Stimulated activated memory B cell treated with anti-CD40 and anti-IgM and Interleukin-4, amounts not matched to agents 10 μg/mL and 1 μg/mL and 100 μg/mL, for 72 hours (primary cell): ENCODE results near the gene ZC3H14.
A peak's percentile ranks its signal among the peaks of the same experiment; 100 is the strongest.
"Not testable (repeated sequence)": the region's sequence is repeated elsewhere in the genome, so short reads cannot be mapped to it uniquely, and the experiment has no call there.

Experiments used
- ATAC-seq: fragments of 150-1000 bp; cut with Tn5 transposase; 2 replicates; pipeline ENCODE4 v1.10.0; 2021
- H3K27ac Mint-ChIP-seq: one replicate; pipeline ENCODE4 v1.8.0; 2022; ENCODE audit warnings: mild to moderate bottlenecking, mixed read lengths
- H3K27me3 Mint-ChIP-seq: one replicate; pipeline ENCODE4 v1.8.0; 2022; ENCODE audit warnings: mixed read lengths
- H3K36me3 Mint-ChIP-seq: one replicate; pipeline ENCODE4 v1.8.0; 2022; ENCODE audit warnings: mixed read lengths
- H3K4me1 Mint-ChIP-seq: one replicate; pipeline ENCODE4 v1.8.0; 2022; ENCODE audit warnings: mixed read lengths
- H3K4me3 Mint-ChIP-seq: one replicate; pipeline ENCODE4 v1.8.0; 2022; ENCODE audit warnings: mild to moderate bottlenecking, moderate library complexity, mixed read lengths
- H3K9me3 Mint-ChIP-seq: one replicate; pipeline ENCODE4 v1.8.0; 2022; ENCODE audit warnings: mixed read lengths

The ZC3H14 gene, protein sequence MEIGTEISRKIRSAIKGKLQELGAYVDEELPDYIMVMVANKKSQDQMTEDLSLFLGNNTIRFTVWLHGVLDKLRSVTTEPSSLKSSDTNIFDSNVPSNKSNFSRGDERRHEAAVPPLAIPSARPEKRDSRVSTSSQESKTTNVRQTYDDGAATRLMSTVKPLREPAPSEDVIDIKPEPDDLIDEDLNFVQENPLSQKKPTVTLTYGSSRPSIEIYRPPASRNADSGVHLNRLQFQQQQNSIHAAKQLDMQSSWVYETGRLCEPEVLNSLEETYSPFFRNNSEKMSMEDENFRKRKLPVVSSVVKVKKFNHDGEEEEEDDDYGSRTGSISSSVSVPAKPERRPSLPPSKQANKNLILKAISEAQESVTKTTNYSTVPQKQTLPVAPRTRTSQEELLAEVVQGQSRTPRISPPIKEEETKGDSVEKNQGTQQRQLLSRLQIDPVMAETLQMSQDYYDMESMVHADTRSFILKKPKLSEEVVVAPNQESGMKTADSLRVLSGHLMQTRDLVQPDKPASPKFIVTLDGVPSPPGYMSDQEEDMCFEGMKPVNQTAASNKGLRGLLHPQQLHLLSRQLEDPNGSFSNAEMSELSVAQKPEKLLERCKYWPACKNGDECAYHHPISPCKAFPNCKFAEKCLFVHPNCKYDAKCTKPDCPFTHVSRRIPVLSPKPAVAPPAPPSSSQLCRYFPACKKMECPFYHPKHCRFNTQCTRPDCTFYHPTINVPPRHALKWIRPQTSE

DNA sequence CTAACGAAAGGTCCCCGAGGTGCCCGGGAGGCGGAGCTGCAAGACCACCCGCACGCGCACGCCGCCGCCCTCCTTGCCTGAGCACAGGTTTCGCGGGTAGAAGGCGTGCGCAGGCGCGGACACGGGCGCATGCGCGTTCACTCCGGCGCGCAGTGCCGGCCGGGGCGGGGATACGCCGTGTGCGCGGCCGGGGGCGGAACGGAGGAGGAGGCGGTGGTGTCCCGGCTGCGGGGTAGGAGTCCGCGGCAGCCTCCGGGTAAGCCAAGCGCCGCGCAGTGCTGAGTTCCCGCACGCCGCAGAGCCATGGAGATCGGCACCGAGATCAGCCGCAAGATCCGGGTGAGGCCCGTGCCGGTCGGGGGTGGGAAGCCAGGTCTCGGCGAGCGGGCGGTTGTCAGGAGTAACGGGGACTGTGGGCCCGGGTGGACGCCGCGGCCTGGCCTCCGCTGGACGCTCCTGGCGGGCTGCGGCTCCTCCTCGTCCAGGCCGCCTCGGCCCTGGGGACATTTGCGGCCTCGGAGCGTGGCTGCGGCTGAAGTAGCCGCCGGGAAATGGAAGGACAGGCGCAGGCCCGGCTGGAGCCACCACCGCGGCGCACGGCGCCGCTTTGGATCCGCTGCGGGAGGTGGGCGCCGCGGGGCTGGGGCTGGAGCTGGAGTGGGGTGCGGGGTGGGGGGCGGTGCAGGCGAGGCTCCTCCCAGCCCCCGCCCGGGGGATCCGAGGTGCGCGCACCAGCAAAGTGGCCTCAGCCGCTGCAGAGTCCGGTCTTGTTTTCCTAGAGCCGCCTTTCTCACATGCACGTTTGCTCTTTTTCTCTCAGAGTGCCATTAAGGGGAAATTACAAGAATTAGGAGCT is at the start of gene ZC3H14:
Gene ZC3H14 (plus strand): TSS at position 207 of the 856 bp plus-strand sequence. CDS start 97 bp downstream, at position 304.
- H3K27ac Mint-ChIP-seq = peak within 1 kb of the TSS; percentile 92
- H3K4me3 Mint-ChIP-seq = peak within 1 kb of the TSS; percentile 94
- H3K9me3 Mint-ChIP-seq = peaks cover under 1% of the 10 kb centered on the region
- peaks cover 4% of the 10 kb centered on the region for H3K36me3 Mint-ChIP-seq
- peak; percentile 98 for ATAC-seq
- H3K27me3 Mint-ChIP-seq = no peaks in the 10 kb centered on the region
- H3K4me1 Mint-ChIP-seq = peaks cover 21% of the 10 kb centered on the region

DNA sequence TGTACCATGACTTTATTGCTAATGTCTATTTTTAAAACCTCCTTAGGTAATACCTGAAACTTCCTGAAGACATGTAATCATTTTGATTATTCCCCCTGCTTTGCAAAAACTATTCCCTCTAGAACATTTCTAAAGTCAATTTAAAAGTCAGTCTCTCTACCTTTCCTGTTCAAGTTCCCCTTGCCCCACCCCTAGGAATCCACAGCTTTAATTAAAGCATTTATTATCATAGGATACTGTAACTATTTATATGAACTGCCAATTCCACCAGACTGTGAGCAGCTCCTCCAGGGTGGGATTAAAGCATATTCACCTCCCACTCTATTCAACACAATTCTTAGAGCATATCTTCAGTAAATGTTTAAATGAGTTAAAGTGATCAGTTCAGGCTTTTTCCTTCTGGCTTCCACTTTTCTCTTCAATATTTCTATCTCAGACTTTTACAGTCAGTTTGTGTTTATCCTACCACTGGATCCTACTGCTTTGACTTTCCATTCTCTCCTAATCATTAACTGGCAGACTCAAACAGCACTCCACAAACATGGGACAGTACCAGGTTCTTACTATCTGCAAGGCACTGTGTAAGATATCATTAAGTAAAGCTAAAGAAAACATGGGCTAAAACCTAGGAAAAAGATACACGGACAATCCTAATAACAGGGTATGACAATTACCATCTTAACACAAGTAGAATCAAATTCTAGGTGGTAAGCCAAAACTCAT is 47.2 kb upstream of the ZC3H14 start:
- no peaks in the 10 kb centered on the region for H3K9me3 Mint-ChIP-seq
- H3K4me1 Mint-ChIP-seq = no peaks in the 10 kb centered on the region
- H3K27me3 Mint-ChIP-seq = peaks cover 27% of the 10 kb centered on the region
- no peak for ATAC-seq
- no peak overlapping the region for H3K4me3 Mint-ChIP-seq
- no peak overlapping the region for H3K27ac Mint-ChIP-seq
- no peaks in the 10 kb centered on the region for H3K36me3 Mint-ChIP-seq

DNA sequence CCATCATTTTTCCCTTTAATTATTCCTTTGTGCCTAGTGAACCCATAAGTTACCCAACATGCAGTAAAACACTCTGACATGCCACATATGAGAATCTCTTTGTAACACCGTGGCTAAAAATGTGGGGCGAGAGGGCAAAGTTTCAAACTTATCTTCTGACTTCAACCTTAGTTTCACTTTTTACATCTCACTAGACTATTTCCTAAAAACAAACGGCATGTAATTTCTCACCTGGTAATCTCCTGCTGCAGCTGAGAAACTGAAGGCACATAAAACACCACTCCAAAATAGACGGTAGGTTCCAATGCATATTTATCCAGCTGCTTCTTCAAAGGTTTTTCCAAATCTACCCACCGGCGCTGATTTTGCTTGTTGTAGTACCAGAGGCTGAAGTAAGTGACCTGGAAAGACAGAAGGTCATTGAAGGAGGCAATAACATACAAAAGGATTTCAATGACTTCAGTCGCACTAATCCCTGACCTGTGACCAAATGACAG is 45.9 kb upstream of the ZC3H14 start:
- Mint-ChIP-seq H3K4me3 (no peak overlapping the region), H3K4me1 (no peaks in the 10 kb centered on the region), H3K27ac (no peak overlapping the region), H3K27me3 (peaks cover 36% of the 10 kb centered on the region), H3K9me3 (no peaks in the 10 kb centered on the region), H3K36me3 (no peaks in the 10 kb centered on the region)
- ATAC-seq = no peak

DNA sequence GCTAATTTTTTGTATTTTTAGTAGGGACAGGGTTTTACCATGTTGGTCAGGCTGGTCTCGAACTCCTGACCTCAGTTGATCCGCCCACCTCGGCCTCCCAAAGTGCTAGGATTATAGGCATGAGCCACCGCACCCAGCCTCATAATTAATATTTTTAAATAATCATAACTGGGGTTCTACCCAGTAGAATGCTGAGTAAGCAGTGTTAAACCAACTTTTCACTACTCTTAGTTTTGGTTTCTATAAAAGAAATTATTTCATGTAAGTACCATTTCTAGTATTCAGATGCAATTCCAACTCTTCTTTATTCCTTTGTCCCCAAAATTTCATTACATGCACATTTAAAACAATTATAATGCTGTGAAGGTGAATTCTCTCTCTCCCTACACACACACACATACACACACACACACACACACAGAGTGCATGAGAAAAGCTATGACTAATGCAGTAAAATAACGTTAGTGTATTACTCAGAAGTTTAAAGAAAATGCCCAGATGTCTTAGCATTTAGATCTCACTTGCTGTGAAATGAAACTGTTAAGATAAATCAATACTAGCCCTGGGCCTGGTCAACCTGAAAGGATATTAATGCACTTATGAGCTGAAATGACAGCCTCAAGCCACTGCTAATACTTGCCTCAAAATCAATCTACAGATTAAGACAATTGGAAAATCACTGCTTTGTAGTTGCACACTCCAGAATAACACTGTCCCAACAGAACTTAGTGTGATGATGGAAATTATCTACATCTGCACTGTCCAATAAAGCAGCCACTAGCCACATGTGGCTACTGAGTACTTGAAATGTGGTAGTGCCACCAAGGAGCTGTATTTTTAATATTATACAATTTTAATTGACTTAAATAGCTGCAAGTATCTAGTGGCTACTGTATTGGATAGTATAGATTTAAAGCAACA is 44.0 kb upstream of the ZC3H14 start:
- Mint-ChIP-seq H3K27ac (no peak overlapping the region), H3K9me3 (peaks cover 7% of the 10 kb centered on the region)

DNA sequence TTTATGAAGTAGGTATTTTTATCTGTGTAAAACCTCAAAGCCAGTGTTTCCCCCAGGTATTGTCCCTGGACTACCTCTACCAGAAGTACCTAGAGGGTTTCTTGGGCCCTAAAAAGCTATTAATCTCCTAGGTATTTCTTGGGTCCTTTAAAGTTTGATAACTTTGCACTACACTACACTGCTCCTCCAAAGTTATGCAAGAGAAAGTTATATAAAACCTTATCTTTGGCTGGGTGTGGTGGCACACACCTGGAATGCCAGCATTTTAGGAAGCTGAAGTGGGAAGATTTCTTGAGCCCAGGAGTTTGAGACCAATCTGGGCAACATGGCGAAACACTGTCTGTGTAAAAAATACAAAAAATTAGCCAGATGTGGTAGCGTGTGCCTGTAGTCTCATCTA is 42.9 kb upstream of the ZC3H14 start:
- Mint-ChIP-seq H3K4me1 (no peaks in the 10 kb centered on the region), H3K4me3 (no peak overlapping the region), H3K27me3 (peaks cover 44% of the 10 kb centered on the region), H3K27ac (no peak overlapping the region), H3K36me3 (no peaks in the 10 kb centered on the region), H3K9me3 (peaks cover 7% of the 10 kb centered on the region)
- no peak for ATAC-seq

More for the DNA sequence above, 44.0 kb upstream of the ZC3H14 start:
- ATAC-seq = no peak
- H3K27me3 Mint-ChIP-seq = peaks cover 49% of the 10 kb centered on the region
- no peaks in the 10 kb centered on the region for H3K36me3 Mint-ChIP-seq
- H3K4me3 Mint-ChIP-seq = no peak overlapping the region
- no peaks in the 10 kb centered on the region for H3K4me1 Mint-ChIP-seq

DNA sequence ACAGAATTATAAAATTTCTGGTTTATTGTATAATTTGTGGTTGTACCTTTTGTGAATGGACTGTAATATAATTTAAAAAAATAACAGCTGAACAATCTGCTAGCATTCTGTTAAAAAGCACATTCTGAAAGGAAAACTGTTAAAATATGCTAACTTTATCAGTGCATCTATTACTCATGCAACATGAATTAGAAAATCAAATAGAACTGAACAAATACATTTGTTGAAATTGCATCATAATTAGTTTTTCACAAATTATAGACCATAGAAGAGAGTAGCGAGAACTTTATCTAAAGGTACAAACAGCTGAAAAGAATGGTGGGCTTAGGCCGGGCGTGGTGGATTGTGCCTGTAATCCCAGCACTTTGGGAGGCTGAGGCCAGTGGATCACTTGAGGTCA is 41.0 kb upstream of the ZC3H14 start:
- H3K9me3 Mint-ChIP-seq = peaks cover 7% of the 10 kb centered on the region
- no peaks in the 10 kb centered on the region for H3K36me3 Mint-ChIP-seq
- H3K4me3 Mint-ChIP-seq = no peak overlapping the region
- peaks cover 30% of the 10 kb centered on the region for H3K27me3 Mint-ChIP-seq
- H3K4me1 Mint-ChIP-seq = no peaks in the 10 kb centered on the region
- no peak for ATAC-seq
- no peak overlapping the region for H3K27ac Mint-ChIP-seq

DNA sequence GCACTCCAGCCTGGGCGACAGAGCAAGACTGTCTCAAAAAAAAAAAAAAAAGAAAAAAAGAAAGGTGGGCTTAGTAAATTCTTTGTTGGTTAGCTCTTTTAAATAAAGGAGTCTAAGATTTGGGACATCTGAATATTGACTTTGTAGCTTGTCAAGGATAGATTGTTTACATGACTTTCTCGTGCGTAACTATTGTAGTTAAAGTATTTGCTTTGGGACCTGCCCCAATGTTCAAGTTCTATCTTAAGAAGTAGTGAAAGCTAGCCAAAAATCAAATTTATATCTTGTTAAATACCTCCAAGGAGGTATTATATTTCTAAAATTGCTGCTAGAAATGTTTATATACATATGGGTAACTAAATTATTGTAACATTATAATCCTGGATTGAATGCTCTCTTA is 40.4 kb upstream of the ZC3H14 start:
- no peaks in the 10 kb centered on the region for H3K36me3 Mint-ChIP-seq
- H3K4me3 Mint-ChIP-seq = no peak overlapping the region
- H3K27ac Mint-ChIP-seq = no peak overlapping the region
- peaks cover 7% of the 10 kb centered on the region for H3K9me3 Mint-ChIP-seq
- H3K27me3 Mint-ChIP-seq = peaks cover 30% of the 10 kb centered on the region
- no peak for ATAC-seq
- no peaks in the 10 kb centered on the region for H3K4me1 Mint-ChIP-seq

DNA sequence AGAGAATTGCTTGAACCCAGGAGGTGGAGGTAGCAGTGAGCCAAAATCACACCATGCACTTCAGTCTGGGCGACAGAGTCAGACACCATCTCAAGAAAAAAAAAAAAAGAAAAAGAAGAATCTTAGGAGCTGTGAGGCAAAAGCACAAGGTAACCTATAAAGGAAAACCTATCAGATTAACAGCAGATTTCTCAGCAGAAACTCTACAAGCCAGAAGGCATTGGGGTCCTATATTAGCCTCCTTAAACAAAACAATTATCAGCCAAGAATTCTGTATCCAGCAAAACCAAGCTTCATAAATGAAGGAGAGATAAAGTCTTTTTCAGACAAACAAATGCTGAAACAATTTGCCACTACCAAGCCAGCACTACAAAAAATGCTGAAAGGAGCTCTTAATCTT is 32.9 kb upstream of the ZC3H14 start:
- not testable (repeated sequence) for ATAC-seq, H3K4me3 Mint-ChIP-seq, H3K27ac Mint-ChIP-seq, H3K4me1 Mint-ChIP-seq
- H3K36me3 Mint-ChIP-seq = peaks cover 11% of the 10 kb centered on the region
- H3K27me3 Mint-ChIP-seq = peaks cover 36% of the 10 kb centered on the region
- peaks cover 15% of the 10 kb centered on the region for H3K9me3 Mint-ChIP-seq

DNA sequence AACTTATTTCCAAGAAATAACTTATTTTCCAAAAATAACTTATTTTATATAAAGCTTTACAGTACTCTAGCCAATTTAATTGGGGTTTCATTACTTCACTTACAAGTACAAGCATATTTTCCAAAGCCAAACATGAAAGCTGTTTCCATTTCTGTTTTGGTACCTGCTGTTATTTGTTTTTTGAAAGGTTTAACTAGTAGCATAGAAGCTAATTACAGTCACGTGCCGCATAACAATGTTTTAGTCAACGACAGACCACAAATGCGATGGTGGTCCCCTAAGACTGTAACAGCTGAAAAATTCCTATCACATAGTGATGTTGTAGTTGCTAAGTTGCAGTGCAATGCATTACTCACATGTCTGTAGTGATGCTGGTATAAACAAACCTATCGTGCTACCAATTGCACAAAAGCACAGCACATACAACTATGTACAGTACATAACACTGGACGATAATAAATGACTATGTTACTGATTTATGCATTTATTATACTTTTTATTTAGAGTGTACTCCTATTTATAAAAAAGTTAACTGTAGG is 29.7 kb upstream of the ZC3H14 start:
- Mint-ChIP-seq H3K9me3 (peaks cover 15% of the 10 kb centered on the region), H3K4me3 (no peak overlapping the region), H3K4me1 (peaks cover 5% of the 10 kb centered on the region), H3K27ac (no peak overlapping the region), H3K36me3 (peaks cover 11% of the 10 kb centered on the region), H3K27me3 (peaks cover 23% of the 10 kb centered on the region)
- ATAC-seq = no peak

DNA sequence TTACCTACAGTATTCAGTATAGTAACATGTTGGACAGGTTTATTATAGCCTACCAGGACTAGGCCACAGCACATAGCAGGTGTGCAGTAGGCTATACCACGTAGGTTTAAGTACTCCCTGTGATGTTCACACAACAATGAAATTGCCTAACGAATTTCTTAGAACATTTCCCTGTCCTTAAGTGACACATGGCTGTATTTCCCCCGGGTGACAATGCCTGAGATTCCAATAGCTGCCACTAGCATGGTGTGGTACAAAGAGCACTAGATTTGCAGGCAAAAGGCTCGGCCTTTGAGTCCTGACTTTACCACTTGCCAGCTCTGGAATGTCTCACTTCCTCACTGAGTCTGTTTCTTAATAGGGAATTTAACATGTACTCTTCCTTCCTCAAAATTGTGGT is 27.7 kb upstream of the ZC3H14 start:
- H3K27me3 Mint-ChIP-seq = peaks cover 19% of the 10 kb centered on the region
- peaks cover 1% of the 10 kb centered on the region for H3K36me3 Mint-ChIP-seq
- no peak overlapping the region for H3K4me3 Mint-ChIP-seq
- H3K4me1 Mint-ChIP-seq = peaks cover 5% of the 10 kb centered on the region
- peak; percentile 56 for ATAC-seq
- H3K27ac Mint-ChIP-seq = no peak overlapping the region
- H3K9me3 Mint-ChIP-seq = peaks cover 5% of the 10 kb centered on the region

DNA sequence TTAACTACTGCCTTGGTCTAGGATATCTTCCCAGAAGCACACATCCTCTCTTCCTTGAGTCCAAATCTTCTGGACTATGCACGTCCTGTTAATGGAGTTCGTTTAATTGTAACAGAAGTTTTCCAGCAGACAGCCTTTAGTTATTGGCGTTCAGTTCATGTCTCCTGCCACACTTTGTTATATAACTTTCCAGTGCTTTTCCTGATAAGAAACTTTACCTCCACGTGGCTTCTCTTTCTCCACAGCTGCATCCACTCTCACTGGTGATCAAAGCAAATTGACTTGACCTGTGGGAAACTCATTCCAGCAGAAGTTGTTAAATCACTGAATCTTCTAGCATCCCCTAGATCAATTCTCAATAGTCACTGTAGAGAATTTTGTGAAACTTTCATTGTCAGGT is 27.0 kb upstream of the ZC3H14 start:
- peaks cover 5% of the 10 kb centered on the region for H3K4me1 Mint-ChIP-seq
- no peak overlapping the region for H3K4me3 Mint-ChIP-seq
- H3K9me3 Mint-ChIP-seq = no peaks in the 10 kb centered on the region
- no peaks in the 10 kb centered on the region for H3K36me3 Mint-ChIP-seq
- ATAC-seq = no peak
- no peak overlapping the region for H3K27ac Mint-ChIP-seq
- H3K27me3 Mint-ChIP-seq = peaks cover 18% of the 10 kb centered on the region

DNA sequence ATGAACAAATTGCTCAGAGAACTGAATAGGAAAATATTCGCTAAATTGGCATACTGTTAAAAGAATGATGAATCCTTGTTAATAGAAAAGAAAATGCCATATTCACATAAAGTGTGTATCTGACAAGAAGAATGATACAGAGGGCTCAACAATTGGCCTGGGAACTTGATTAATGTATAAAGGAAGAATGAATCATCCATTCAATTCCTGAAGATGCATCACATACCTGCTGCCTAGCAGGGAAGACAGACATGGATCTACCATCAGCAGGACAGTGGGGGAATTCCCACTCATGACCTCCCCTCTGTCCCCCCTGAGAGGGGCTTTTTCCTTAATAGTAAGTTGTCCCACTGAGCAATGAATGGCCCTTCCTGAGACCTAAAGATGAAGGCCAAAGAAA is 21.5 kb upstream of the ZC3H14 start:
- no peak for ATAC-seq
- Mint-ChIP-seq H3K4me3 (no peak overlapping the region), H3K4me1 (no peaks in the 10 kb centered on the region), H3K27me3 (peaks cover 18% of the 10 kb centered on the region), H3K27ac (no peak overlapping the region), H3K36me3 (no peaks in the 10 kb centered on the region), H3K9me3 (no peaks in the 10 kb centered on the region)

DNA sequence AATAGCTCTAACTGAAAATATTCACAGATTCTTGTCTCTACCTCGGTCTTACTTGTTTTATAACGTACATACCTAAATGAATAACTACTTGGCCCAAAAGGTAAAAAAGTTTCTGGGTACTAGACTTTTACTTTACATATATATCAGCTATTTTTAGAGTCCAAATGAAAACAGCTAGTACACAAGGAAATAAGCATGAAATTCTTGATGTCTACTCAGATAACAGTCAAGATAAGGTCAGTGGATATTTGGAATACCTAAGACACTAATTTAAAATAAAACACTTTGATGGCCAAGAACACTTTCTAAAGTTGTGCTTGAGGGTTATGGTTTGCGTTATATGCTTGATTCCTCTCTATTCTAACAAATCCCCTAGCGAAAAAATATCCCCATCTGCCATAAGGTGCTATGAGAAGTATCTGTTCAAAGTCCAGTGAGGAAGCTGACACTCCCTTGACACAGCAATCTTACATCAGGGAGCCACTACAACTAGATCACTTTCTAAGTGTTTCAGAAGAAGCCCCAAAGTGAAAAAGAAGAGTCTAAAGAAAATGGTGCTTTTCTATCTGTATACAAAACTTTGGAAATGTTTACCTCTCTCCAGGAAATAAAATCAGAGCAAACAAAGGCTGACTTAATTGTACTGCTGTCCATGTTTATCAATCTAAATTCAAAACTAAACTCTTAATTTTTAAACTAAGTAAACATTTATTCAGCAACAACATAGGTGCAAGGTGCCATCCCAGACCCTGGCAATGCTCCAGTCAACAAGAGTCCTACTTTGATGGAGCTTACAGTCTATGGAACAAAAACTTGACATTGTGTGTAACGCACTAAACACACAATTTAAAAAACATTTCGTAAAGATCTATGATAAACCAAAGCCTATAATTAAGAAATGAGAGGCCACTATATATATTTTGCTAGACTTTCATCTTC is 19.7 kb upstream of the ZC3H14 start:
- no peaks in the 10 kb centered on the region for H3K9me3 Mint-ChIP-seq
- no peak overlapping the region for H3K4me3 Mint-ChIP-seq
- H3K4me1 Mint-ChIP-seq = no peaks in the 10 kb centered on the region
- no peak for ATAC-seq
- H3K27me3 Mint-ChIP-seq = peaks cover 18% of the 10 kb centered on the region
- no peaks in the 10 kb centered on the region for H3K36me3 Mint-ChIP-seq
- H3K27ac Mint-ChIP-seq = no peak overlapping the region
